GM21447 (cell line): ENCODE measurements around the gene TSPY8.
"Not testable (repeated sequence)": the region's sequence is repeated elsewhere in the genome, so short reads cannot be mapped to it uniquely, and the experiment has no call there.

Experiments
- ATAC-seq: cut with Tn5 transposase; IDR thresholded peaks from one replicate; pipeline ENCODE4 v1.9.1; 2021; ENCODE audit not compliant: unreplicated experiment

Gene TSPY8, protein sequence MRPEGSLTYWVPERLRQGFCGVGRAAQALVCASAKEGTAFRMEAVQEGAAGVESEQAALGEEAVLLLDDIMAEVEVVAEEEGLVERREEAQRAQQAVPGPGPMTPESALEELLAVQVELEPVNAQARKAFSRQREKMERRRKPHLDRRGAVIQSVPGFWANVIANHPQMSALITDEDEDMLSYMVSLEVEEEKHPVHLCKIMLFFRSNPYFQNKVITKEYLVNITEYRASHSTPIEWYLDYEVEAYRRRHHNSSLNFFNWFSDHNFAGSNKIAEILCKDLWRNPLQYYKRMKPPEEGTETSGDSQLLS

DNA sequence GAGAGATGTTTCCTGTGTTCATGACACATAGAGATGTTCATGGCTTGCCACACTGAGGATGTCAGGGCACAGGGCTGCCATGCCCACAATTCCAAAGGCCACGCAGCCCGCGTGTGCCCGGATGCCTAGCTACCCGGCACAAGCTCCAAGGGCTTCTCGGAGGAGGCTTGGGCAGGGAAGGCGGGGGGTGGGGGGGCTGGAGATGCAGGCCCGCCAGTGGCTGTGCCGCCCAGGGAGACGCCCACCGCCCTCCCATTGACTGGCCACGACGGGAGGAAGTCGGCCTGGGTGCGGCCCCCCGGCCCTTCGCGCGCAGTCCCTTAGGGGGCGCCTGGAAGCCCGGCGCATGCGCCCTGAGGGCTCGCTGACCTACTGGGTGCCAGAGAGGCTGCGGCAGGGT lies at the start of gene TSPY8:
Gene TSPY8, plus strand, starts transcription at position 301 of the 400 bp plus-strand sequence. Its CDS starts 46 bp downstream, at position 347.
- not testable (repeated sequence) for ATAC-seq

DNA sequence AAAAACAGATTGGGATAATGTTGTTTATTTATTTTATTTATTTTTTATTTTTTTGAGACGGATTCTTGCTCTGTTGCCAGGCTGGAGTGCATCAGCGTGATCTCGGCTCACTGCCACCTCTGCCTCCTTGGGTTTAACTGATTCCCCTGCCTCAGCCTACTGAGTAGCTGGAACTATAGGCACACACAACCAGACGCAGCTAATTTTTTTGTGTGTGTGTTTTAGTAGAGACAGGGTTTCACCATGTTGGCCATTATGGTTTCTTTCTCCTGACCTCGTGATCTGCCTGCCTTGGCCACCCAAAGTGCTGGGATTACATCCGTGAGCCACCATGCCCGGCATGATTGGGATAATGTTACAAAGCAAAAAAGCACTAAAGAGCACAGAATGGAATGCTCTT lies 36.6 kb upstream of the TSPY8 start:
- no peak for ATAC-seq

DNA sequence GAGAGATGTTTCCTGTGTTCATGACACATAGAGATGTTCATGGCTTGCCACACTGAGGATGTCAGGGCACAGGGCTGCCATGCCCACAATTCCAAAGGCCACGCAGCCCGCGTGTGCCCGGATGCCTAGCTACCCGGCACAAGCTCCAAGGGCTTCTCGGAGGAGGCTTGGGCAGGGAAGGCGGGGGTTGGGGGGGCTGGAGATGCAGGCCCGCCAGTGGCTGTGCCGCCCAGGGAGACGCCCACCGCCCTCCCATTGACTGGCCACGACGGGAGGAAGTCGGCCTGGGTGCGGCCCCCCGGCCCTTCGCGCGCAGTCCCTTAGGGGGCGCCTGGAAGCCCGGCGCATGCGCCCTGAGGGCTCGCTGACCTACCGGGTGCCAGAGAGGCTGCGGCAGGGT lies 20.4 kb upstream of the TSPY8 start, which contains the start of gene TSPY4:
Gene TSPY4, plus strand, starts transcription at position 301 of the 400 bp plus-strand sequence. Its CDS starts 46 bp downstream, at position 347.
- ATAC-seq = not testable (repeated sequence)

DNA sequence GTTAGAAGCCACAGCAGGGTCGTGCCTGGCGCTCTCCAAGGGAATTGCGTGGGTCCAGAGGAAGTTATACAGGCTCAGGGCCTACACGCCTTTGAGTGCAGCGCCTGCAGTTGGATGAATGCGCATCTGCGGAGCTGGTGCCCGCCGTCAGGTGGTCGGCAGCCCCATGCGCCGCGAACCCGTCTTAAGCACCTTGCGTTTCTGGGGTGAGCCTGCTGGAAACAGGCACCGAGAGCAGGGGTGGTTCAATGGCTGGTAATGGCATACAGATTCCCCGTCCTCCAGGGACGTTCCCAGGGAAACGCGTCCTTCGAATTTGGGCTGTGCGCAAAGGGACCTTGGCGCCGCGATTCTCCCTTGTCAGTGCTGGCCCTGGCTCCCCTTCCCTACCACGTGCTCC lies 38.9 kb downstream of the TSPY8 start:
- ATAC-seq = not testable (repeated sequence)

DNA sequence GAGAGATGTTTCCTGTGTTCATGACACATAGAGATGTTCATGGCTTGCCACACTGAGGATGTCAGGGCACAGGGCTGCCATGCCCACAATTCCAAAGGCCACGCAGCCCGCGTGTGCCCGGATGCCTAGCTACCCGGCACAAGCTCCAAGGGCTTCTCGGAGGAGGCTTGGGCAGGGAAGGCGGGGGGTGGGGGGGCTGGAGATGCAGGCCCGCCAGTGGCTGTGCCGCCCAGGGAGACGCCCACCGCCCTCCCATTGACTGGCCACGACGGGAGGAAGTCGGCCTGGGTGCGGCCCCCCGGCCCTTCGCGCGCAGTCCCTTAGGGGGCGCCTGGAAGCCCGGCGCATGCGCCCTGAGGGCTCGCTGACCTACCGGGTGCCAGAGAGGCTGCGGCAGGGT lies 40.5 kb downstream of the TSPY8 start, which contains the start of gene TSPY3:
Gene TSPY3, plus strand, starts transcription at position 301 of the 400 bp plus-strand sequence. Its CDS starts 46 bp downstream, at position 347.
- not testable (repeated sequence) for ATAC-seq
